Fibroblast of pulmonary artery (primary cell): ENCODE results near the gene TLCD3A.
"Not testable (repeated sequence)": the region's sequence is repeated elsewhere in the genome, so short reads cannot be mapped to it uniquely, and the experiment has no call there.

Experiments
- DNase-seq: peaks from one replicate; pipeline ENCODE4 v3.0.0-alpha.2; 2010; ENCODE audit warnings: low read depth
- H3K4me3 ChIP-seq: replicated peaks from 2 replicates; pipeline ENCODE4 v1.5.1; 2011; ENCODE audit warnings: low read depth, mild to moderate bottlenecking, control low read depth, low read length, moderate library complexity
- TF ChIP-seq, protein P1 (sequence below): IDR thresholded peaks from 2 replicates; pipeline ENCODE4 v1.5.1; 2011; ENCODE audit warnings: mild to moderate bottlenecking, control low read depth, low read length, inconsistent platforms; ENCODE audit errors: missing control alignments

The TLCD3A gene

DNA sequence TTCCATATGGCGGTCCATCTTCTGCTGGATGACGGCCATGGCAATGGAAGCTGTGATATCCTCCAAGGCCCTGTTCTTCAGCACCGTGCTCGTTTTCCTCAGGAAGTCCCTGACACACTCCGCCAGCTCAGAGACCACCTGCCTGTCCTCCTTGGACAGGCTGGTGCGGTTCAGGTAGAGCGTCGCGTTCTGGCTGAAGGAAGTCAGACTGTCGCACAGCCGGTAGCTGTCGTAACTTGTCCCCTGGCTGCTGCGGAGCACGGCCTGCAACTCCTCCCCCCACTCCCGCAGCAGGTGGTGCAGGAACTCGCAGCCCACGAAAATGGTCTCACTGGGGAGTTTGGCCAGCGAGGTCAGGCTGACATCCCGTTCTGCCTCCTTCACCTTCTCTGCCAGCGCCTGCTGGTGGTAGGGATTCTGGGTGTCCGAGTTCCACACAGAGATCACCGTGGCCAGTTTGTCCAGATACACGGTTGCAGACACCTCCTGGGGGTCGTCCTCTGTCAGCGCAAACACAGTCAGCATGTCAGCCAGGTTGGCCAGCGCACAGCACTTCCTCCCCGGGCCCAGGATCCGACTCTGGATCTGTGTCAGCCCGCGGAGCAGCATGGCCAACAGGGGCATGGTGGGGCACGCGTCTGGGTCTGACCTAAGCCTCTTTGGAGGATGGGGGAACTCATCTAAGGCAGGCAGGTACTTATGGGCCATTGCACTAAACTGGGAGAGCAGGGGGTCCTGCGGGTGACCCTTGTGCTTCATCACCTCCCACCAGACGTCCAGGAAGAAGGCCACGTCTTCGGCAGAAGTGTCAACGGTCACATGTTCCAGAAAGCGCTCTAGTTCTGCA, 14.6 kb downstream of the TLCD3A start:
- TF ChIP-seq, protein P1, sequence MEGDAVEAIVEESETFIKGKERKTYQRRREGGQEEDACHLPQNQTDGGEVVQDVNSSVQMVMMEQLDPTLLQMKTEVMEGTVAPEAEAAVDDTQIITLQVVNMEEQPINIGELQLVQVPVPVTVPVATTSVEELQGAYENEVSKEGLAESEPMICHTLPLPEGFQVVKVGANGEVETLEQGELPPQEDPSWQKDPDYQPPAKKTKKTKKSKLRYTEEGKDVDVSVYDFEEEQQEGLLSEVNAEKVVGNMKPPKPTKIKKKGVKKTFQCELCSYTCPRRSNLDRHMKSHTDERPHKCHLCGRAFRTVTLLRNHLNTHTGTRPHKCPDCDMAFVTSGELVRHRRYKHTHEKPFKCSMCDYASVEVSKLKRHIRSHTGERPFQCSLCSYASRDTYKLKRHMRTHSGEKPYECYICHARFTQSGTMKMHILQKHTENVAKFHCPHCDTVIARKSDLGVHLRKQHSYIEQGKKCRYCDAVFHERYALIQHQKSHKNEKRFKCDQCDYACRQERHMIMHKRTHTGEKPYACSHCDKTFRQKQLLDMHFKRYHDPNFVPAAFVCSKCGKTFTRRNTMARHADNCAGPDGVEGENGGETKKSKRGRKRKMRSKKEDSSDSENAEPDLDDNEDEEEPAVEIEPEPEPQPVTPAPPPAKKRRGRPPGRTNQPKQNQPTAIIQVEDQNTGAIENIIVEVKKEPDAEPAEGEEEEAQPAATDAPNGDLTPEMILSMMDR = no peak
- H3K4me3 ChIP-seq = no peak overlapping the region
- no peak for DNase-seq

DNA sequence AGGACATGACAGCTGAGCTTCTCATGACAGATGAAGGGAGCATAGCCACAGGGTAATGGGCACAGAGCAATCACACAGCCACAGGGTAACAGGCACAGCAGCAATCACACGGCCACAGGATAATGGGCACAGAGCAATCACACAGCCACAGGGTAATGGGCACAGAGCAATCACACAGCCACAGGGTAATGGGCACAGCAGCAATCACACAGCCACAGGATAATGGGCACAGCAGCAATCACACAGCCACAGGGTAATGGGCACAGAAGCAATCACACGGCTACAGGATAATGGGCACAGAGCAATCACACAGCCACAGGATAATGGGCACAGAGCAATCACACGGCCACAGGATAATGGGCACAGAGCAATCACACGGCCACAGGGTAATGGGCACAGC, 16.2 kb downstream of the TLCD3A start:
- H3K4me3 ChIP-seq, DNase-seq: not testable (repeated sequence)

DNA sequence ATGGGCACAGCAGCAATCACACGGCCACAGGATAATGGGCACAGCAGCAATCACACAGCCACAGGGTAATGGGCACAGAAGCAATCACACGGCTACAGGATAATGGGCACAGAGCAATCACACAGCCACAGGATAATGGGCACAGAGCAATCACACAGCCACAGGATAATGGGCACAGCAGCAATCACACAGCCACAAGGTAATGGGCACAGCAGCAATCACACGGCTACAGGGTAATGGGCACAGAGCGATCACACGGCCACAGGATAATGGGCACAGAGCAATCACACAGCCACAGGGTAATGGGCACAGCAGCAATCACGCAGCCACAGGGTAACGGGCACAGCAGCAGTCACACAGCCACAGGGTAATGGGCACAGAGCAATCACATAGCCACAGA, 17.0 kb downstream of the TLCD3A start:
- H3K4me3 ChIP-seq = not testable (repeated sequence)

DNA sequence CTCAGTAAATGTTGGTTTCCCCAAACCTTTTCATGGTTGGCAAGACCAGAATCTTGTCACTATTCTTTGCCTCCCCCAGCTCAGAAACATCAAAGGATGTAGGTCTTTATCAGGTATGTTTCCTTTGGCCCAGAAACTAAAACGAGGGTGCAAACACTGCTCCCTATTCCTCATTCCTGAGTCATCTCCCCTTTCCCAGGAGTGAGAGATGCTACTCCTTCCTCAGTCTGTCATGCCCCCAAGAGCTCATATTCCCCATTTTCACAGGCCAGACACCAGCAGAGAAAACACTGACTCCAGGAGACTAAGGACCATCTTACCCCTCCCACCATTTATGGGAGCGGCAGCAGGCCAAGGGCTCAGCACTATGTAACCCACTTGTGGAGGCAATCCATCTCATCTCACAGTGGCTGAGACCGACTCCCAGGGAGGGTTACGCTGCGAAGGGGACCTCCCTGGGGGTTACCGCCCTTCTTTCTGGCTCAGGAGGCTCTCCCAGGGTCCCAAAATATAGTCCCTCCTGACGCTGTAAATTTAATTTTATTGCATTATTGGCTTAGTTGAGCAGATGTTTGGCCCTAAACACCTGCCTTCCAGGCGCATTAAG, 18.1 kb downstream of the TLCD3A start:
- TF ChIP-seq, protein P1 = no peak
- peak overlapping the region; percentile 72 for H3K4me3 ChIP-seq
- DNase-seq = no peak

More for the DNA sequence above, 17.0 kb downstream of the TLCD3A start:
- DNase-seq = not testable (repeated sequence)

DNA sequence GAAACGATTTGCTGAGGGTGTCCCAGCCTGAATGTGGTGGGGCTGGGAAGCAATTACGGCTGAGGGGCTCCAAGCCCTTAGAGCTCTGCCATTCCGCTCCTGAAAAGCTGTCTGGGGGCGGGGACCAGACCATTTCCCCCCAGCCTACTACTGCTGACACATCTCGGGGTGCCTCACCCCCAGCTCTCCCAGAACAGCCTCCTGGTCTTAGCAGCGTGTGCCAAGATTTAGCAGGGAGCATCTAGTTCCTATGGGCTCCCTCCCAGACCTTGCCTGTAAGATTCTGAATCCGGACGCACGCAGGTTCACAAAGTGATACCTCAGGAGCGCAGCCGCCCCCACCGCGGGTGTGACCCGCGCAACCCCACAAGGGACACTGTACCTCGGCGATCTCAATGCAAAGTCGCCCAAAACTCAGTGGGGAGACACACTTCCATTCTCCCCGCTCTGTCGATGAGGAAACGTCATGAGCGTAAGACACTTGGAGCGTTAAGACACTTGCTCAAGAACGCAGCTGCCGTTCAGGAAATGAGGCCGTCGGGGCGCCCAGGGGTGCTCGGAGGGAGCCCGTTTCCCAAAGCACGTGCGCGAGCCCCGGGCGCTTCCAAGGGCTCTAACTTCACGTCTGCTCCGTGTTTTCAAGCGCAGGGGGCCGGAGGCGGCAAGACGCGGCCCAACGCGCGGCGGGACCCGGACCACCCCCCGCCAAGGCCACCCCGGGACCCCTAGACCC, 19.0 kb downstream of the TLCD3A start:
- H3K4me3 ChIP-seq = peak overlapping the region; percentile 72
- DNase-seq = peak; percentile 47
- TF ChIP-seq, protein P1 = no peak

DNA sequence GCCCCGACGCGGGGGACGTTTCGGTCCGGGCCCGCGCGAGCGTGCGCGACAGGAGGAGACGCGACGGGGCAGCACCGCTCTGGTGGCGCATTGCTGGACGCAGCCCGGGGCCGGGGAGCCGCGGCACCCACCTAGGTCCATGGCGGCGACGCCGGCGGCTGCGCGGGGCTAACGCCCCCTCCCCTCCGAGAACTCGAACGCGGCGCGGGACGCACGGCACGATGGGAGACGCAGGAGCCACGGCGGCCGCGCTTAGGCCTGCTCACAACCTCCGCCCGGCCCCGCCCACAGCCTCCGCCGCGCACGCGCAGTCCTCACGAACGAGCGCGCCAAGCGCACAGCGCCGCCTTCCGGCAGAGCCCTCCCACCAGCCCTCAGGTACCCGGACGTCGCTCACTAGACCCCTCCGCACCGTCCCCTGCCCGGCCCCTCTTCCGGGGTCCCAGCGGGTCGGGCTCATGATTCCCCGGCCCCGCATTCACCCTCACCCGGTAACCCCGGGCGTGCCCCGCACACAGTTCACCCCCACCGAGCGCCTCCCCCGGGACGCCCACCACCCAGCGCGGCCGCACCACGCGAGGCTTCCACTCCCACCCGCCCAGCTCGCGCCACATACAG, 19.7 kb downstream of the TLCD3A start, which contains the start of gene GEMIN4:
TSS of gene GEMIN4 (minus strand) at position 263 of the 618 bp plus-strand sequence. CDS start at position 141, 122 bp downstream.
- H3K4me3 ChIP-seq = peak within 1 kb of the TSS; percentile 72
- TF ChIP-seq, protein P1 = peak; percentile 71
- peak; percentile 89 for DNase-seq

DNA sequence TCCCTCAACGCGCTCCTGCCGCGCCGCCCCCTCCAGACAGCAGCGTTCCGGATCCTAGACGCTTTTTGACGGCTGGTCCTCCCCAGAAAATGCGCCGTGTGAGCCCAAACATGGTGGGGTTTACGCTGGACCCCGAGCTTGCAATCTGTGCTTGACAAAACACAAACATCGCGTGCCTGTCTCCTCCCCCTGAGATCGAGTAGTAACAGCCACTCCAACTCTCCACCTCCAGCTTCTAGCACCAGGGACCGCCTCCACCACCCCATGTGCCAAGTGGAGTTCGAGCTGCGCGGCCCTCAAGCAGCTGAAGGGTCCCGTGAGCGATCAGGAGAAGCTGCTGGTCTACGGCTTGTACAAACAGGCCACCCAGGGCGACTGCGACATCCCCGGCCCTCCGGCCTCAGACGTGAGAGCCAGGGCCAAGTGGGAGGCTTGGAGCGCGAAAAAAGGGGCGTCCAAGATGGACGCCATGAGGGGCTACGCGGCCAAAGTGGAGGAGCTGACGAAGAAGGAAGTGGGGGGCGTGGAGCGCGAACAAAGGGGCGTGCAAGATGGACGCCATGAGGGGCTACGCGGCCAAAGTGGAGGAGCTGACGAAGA, 20.3 kb downstream of the TLCD3A start:
- peak overlapping the region; percentile 72 for H3K4me3 ChIP-seq
- DNase-seq = peak; percentile 80
- TF ChIP-seq, protein P1 = no peak
